Neural cell (in vitro differentiated cells): ENCODE data around the gene ATOH1.

Experiments
- CTCF ChIP-seq: fragments of 450-650 bp; IDR thresholded peaks from 2 replicates; pipeline ENCODE4 v1.5.1; 2014; ENCODE audit warnings: antibody characterized with exemption, mild to moderate bottlenecking, moderate library complexity; ENCODE audit not compliant: poor library complexity, severe bottlenecking
- EZH2 ChIP-seq: fragments of 200-600, 300-800 bp; shearing (Covaris generic), sonication (generic); IDR thresholded peaks from 2 replicates; pipeline ENCODE4 v1.6.1; 2014; ENCODE audit warnings: antibody characterized with exemption, low read length, borderline replicate concordance, mild to moderate bottlenecking; ENCODE audit not compliant: insufficient read depth, poor library complexity, severe bottlenecking
- MXI1 ChIP-seq: fragments of 450-650 bp; conservative IDR thresholded peaks from 2 replicates; pipeline ENCODE4 v1.6.1; 2014; ENCODE audit warnings: antibody characterized with exemption, mild to moderate bottlenecking; ENCODE audit not compliant: poor library complexity, severe bottlenecking
- REST ChIP-seq: IDR thresholded peaks from 2 replicates; pipeline ENCODE4 v1.6.1; 2012; ENCODE audit warnings: borderline replicate concordance

- TF ChIP-seq MXI1 (no peak), EZH2 (no peak), CTCF (no peak), REST (no peak)
Observed at GRCh38 chr4:93780080-93780479, 48.5 kb upstream of the ATOH1 start.
